NCI-H1694 (cell line): ENCODE data around the gene ADAMTS10.
"Not testable (repeated sequence)": the region's sequence is repeated elsewhere in the genome, so short reads cannot be mapped to it uniquely, and the experiment has no call there.

Experiments used
- DNase-seq: peaks from one replicate; lab custom pipeline; 2025; lab: John Stamatoyannopoulos, UW

Gene ADAMTS10

GRCh38 chr19:8558325-8558724, 52.2 kb downstream of the ADAMTS10 start:
- DNase-seq, result no peak

- DNase-seq, result no peak
Observed at GRCh38 chr19:8557642-8558238, 52.8 kb downstream of the ADAMTS10 start.

- not testable (repeated sequence) for DNase-seq
Observed at GRCh38 chr19:8553729-8554128, 56.8 kb downstream of the ADAMTS10 start.

- peak; percentile 4 for DNase-seq
Observed at GRCh38 chr19:8552810-8553209, 57.7 kb downstream of the ADAMTS10 start.

- DNase-seq, result no peak
Observed at GRCh38 chr19:8550070-8550469, 60.4 kb downstream of the ADAMTS10 start.

GRCh38 chr19:8545743-8546142, 64.8 kb downstream of the ADAMTS10 start:
- no peak for DNase-seq

- no peak for DNase-seq
Observed at GRCh38 chr19:8544168-8544567, 66.3 kb downstream of the ADAMTS10 start.

- DNase-seq, result no peak
Observed at GRCh38 chr19:8539621-8540149, 70.8 kb downstream of the ADAMTS10 start.

GRCh38 chr19:8537099-8537498, 73.4 kb downstream of the ADAMTS10 start:
- DNase-seq, result no peak

- DNase-seq, result no peak
Observed at GRCh38 chr19:8536282-8536681, 74.2 kb downstream of the ADAMTS10 start.

GRCh38 chr19:8532225-8532624, 78.3 kb downstream of the ADAMTS10 start:
- DNase-seq, result no peak

GRCh38 chr19:8531470-8531869, 79.0 kb downstream of the ADAMTS10 start:
- DNase-seq, result no peak
